Mesothelial cell of epicardium (in vitro differentiated cells): ENCODE measurements around the gene ADAMTSL2. TPM values are rescaled to one million over a fixed set of nuclear protein-coding genes. Genes with fewer than 3 reads are reported as not detected.

Source experiments
- DNase-seq, 2 experiments: peaks; one replicate each; pipeline ENCODE4 v3.0.0; 2021; ENCODE audit warnings: low spot score in 2 of 2; ENCODE audit not compliant: unreplicated experiment in 2 of 2
- H3K27ac Mint-ChIP-seq: 2 replicates; pipeline ENCODE4 v1.8.0; 2021; ENCODE audit warnings: mixed read lengths
- H3K27me3 Mint-ChIP-seq: 2 replicates; pipeline ENCODE4 v1.8.0; 2021; ENCODE audit warnings: low read depth, mixed read lengths
- H3K36me3 Mint-ChIP-seq: 2 replicates; pipeline ENCODE4 v1.8.0; 2021; ENCODE audit warnings: mixed read lengths
- H3K4me1 Mint-ChIP-seq: 2 replicates; pipeline ENCODE4 v1.8.0; 2021; ENCODE audit warnings: mixed read lengths
- H3K4me3 Mint-ChIP-seq: 2 replicates; pipeline ENCODE4 v1.8.0; 2021; ENCODE audit warnings: mild to moderate bottlenecking, moderate library complexity, mixed read lengths
- H3K9me3 Mint-ChIP-seq: 2 replicates; pipeline ENCODE4 v1.8.0; 2021; ENCODE audit warnings: mixed read lengths
- CTCF ChIP-seq: fragments of 200-600 bp; sonication (generic); IDR thresholded peaks from one replicate; pipeline ENCODE4 v1.5.0; 2021; ENCODE audit warnings: antibody characterized with exemption; ENCODE audit not compliant: unreplicated experiment
- total RNA-seq: library from RNA; stranded (reverse); gene quantifications from 3 replicates; pipeline ENCODE4 v1.2.1, GENCODE V29; 2021

ADAMTSL2 gene
- total RNA-seq, 1 donor from 2014 or later: 6.5 TPM

GRCh38 chr9:133577737-133578112, 43.2 kb downstream of the ADAMTSL2 start:
- no peak for DNase-seq
- Mint-ChIP-seq H3K9me3 (no peaks in the 10 kb centered on the region), H3K27ac (no peak overlapping the region), H3K4me1 (peaks cover 39% of the 10 kb centered on the region), H3K4me3 (no peak overlapping the region), H3K36me3 (no peaks in the 10 kb centered on the region), H3K27me3 (no peaks in the 10 kb centered on the region)
- TF ChIP-seq CTCF: no peak

- Mint-ChIP-seq H3K4me3 (no peak overlapping the region), H3K36me3 (no peaks in the 10 kb centered on the region), H3K27ac (no peak overlapping the region), H3K4me1 (peaks cover 38% of the 10 kb centered on the region), H3K27me3 (no peaks in the 10 kb centered on the region), H3K9me3 (no peaks in the 10 kb centered on the region)
- no peak for TF ChIP-seq CTCF
- no peak for DNase-seq
These were observed 44.3 kb downstream of the ADAMTSL2 start for GRCh38 chr9:133578524-133579441.

- TF ChIP-seq CTCF: no peak
- no peak overlapping the region for H3K4me3 Mint-ChIP-seq
- no peaks in the 10 kb centered on the region for H3K27me3 Mint-ChIP-seq
- H3K36me3 Mint-ChIP-seq: no peaks in the 10 kb centered on the region
- DNase-seq: no peak
- H3K9me3 Mint-ChIP-seq: no peaks in the 10 kb centered on the region
- peak overlapping the region; percentile 18 for H3K27ac Mint-ChIP-seq
- peaks cover 44% of the 10 kb centered on the region for H3K4me1 Mint-ChIP-seq
These were observed 45.3 kb downstream of the ADAMTSL2 start for GRCh38 chr9:133579601-133580418.

DNA sequence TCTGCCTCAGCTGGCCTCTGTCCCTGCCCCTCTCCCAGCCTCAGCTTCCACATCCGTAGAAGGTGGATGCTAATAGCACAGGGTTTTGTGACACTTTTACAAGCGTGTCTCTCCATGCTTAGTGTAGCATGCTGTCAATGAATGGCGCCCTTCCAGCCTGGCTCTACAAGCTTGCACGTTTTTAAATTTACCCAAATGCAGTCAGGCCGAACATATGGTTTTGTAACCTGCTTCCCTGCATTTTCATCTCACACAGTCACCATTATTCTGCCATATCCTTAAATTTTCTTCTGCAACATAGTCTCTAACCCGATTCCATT, 45.9 kb downstream of the ADAMTSL2 start:
- Mint-ChIP-seq H3K27me3 (no peaks in the 10 kb centered on the region), H3K27ac (no peak overlapping the region), H3K4me3 (no peak overlapping the region), H3K4me1 (peaks cover 49% of the 10 kb centered on the region), H3K9me3 (no peaks in the 10 kb centered on the region), H3K36me3 (no peaks in the 10 kb centered on the region)
- no peak for TF ChIP-seq CTCF
- DNase-seq: no peak

DNA sequence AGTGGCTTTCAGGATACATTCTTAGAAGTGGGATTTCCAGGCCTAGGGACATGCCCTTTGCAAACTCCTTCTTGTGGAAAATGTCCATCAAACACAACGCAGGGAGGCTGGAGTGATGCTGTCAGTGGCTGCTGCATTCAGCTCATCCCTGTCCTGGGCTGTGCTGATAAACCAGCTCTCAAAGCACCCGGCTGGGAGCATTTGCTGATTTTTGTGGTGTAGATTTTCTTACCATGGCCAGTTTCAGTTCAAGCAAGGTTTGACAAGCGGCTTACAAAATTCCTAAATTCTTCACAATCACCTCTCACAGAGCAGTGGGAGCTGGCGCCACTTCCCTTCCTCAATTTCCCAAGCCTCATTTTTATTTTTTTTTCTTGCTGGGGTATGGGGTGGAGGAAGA, 46.5 kb downstream of the ADAMTSL2 start:
- Mint-ChIP-seq H3K27ac (peak overlapping the region; percentile 84), H3K4me1 (peaks cover 50% of the 10 kb centered on the region), H3K4me3 (no peak overlapping the region), H3K9me3 (no peaks in the 10 kb centered on the region), H3K36me3 (no peaks in the 10 kb centered on the region), H3K27me3 (peaks cover 2% of the 10 kb centered on the region)
- no peak for TF ChIP-seq CTCF
- DNase-seq: no peak
